SK-N-SH (cell line): Measurements from ENCODE around the gene PTDSS2. TPM values are rescaled to one million over a fixed set of nuclear protein-coding genes. Genes with fewer than 3 reads are reported as not detected.

Experiments used
- CTCF ChIA-PET: fragments of 300-600, 350-600 bp; formaldehyde crosslinking; extraction: SDS; loops from one replicate; lab custom pipeline; 2021; lab: Yijun Ruan, JAX
- POLR2A ChIA-PET: fragments of 350-600 bp; sonication (Branson Sonifier 250); formaldehyde crosslinking; extraction: SDS; loops from one replicate; lab custom pipeline; 2020; ENCODE audit warnings: antibody characterized with exemption, inconsistent platforms; lab: Yijun Ruan, JAX
- DNase-seq: peaks from one replicate; pipeline ENCODE4 v3.0.0; 2012
- H2AFZ ChIP-seq: fragments of 200-600 bp; sonication (generic); 2 replicates; pipeline ENCODE4 v1.8.1; 2016; ENCODE audit warnings: antibody characterized with exemption, mild to moderate bottlenecking, low read depth
- H3F3A ChIP-seq: fragments of 200-600 bp; sonication (generic); replicated peaks from 2 replicates; pipeline ENCODE3; 2016; ENCODE audit warnings: antibody characterized with exemption, mild to moderate bottlenecking; ENCODE audit not compliant: insufficient read depth
- H3K27ac ChIP-seq, 2 experiments: fragments of 200-500 bp in 1 of 2; fragments of 200-600 bp in 1 of 2; sonication (Bioruptor generic) in 1 of 2; sonication (generic), shearing (Covaris generic) in 1 of 2; 2 replicates each; pipeline versions ENCODE4 v1.5.1 to v1.6.1; 2014 to 2016; ENCODE audit warnings: low read depth in 2 of 2, inconsistent platforms in 1 of 2, low read length in 1 of 2, mild to moderate bottlenecking in 1 of 2, mixed read lengths in 1 of 2
- H3K27me3 ChIP-seq: fragments of 200-600 bp; sonication (generic), shearing (Covaris generic); 2 replicates; pipeline ENCODE4 v1.6.1; 2016; ENCODE audit warnings: mixed run types; ENCODE audit not compliant: insufficient read depth
- H3K36me3 ChIP-seq, 2 experiments: fragments of 200-500 bp in 1 of 2; fragments of 200-600 bp in 1 of 2; sonication (Bioruptor generic) in 1 of 2; sonication (generic) in 1 of 2; replicated peaks in 1 of 2; 2 replicates each; pipeline versions ENCODE3 to v1.5.1; 2014 to 2016; ENCODE audit warnings: low read length in 1 of 2, mild to moderate bottlenecking in 1 of 2; ENCODE audit not compliant: insufficient read depth in 2 of 2, control insufficient read depth in 1 of 2
- H3K4me1 ChIP-seq, 2 experiments: fragments of 200-500 bp in 1 of 2; fragments of 200-600 bp in 1 of 2; sonication (Bioruptor generic) in 1 of 2; sonication (generic), shearing (Covaris generic) in 1 of 2; 2 replicates each; pipeline versions ENCODE4 v1.5.1 to v1.6.1; 2014 to 2016; ENCODE audit warnings: low read depth in 1 of 2, low read length in 1 of 2, mixed run types in 1 of 2; ENCODE audit not compliant: insufficient read depth in 2 of 2, control insufficient read depth in 1 of 2
- H3K4me2 ChIP-seq: fragments of 200-600 bp; sonication (generic), shearing (Covaris generic); 2 replicates; pipeline ENCODE4 v1.6.1; 2017; ENCODE audit warnings: mixed run types
- H3K4me3 ChIP-seq, 2 experiments: fragments of 200-500 bp in 1 of 2; fragments of 200-600 bp in 1 of 2; sonication (Bioruptor generic) in 1 of 2; sonication (generic), shearing (Covaris generic) in 1 of 2; 2 replicates each; pipeline versions ENCODE4 v1.5.1 to v1.8.1; 2014 to 2016; ENCODE audit warnings: low read depth in 2 of 2, inconsistent platforms in 1 of 2, low read length in 1 of 2, mild to moderate bottlenecking in 1 of 2, mixed read lengths in 1 of 2, moderate library complexity in 1 of 2
- H3K79me2 ChIP-seq: fragments of 200-600 bp; sonication (generic); 2 replicates; pipeline ENCODE4 v1.8.1; 2017; ENCODE audit warnings: mild to moderate bottlenecking; ENCODE audit not compliant: insufficient read depth
- H3K9ac ChIP-seq: fragments of 200-600 bp; sonication (generic); 2 replicates; pipeline ENCODE4 v1.6.1; 2017; ENCODE audit warnings: mixed run types
- H3K9me2 ChIP-seq: fragments of 200-600 bp; sonication (generic); 2 replicates; pipeline ENCODE4 v1.6.1; 2017; ENCODE audit warnings: mixed run types
- H3K9me3 ChIP-seq: fragments of 200-600 bp; sonication (generic); 2 replicates; pipeline ENCODE4 v1.6.1; 2017; ENCODE audit warnings: mixed run types, mild to moderate bottlenecking, moderate library complexity
- H4K20me1 ChIP-seq: fragments of 200-600 bp; sonication (generic); 2 replicates; pipeline ENCODE4 v1.6.1; 2017; ENCODE audit warnings: mild to moderate bottlenecking, mixed run types; ENCODE audit not compliant: insufficient read depth
- ELF1 ChIP-seq: IDR thresholded peaks from 2 replicates; pipeline ENCODE4 v1.4.0; 2012
- EZH2phosphoT487 ChIP-seq: fragments of 200-600 bp; sonication (generic); IDR thresholded peaks from 2 replicates; pipeline ENCODE4 v1.6.1; 2017; ENCODE audit warnings: low read depth, mixed run types, mild to moderate bottlenecking, antibody characterized with exemption, moderate library complexity, borderline replicate concordance
- FOXM1 ChIP-seq: IDR thresholded peaks from 2 replicates; pipeline ENCODE4 v1.4.0; 2012; ENCODE audit warnings: low read depth, mild to moderate bottlenecking
- JUND ChIP-seq: IDR thresholded peaks from 2 replicates; pipeline ENCODE4 v1.4.0; 2012
- MEF2A ChIP-seq: IDR thresholded peaks from 2 replicates; pipeline ENCODE4 v1.4.0; 2012; ENCODE audit warnings: low read depth, borderline replicate concordance
- MXI1 ChIP-seq: IDR thresholded peaks from 2 replicates; pipeline ENCODE4 v1.6.1; 2012; ENCODE audit warnings: mild to moderate bottlenecking, low read depth, low read length, improper control_type of control experiment
- SMC3 ChIP-seq: IDR thresholded peaks from 2 replicates; pipeline ENCODE4 v1.6.1; 2012; ENCODE audit warnings: low read depth, low read length, improper control_type of control experiment
- TAF1 ChIP-seq: IDR thresholded peaks from 2 replicates; pipeline ENCODE4 v1.6.1; 2012; ENCODE audit warnings: low read depth, mild to moderate bottlenecking, low read length, moderate library complexity, borderline replicate concordance
- YY1 ChIP-seq: IDR thresholded peaks from 2 replicates; pipeline ENCODE4 v1.4.0; 2012; ENCODE audit warnings: low read depth, mild to moderate bottlenecking
- WGBS: methylation state at CpG from one replicate; pipeline ENCODE4 v1.1.6; 2017; ENCODE audit warnings: low lambda C conversion rate; 5-methylcytosine and 5-hydroxymethylcytosine counted together
- polyA plus RNA-seq, 3 experiments: library from polyadenylated mRNA; depleted of rRNA; stranded (reverse); fragments of >200 nt; gene quantifications; 2 replicates each; pipeline ENCODE4 v1.2.3, GENCODE V29; 2012
- TF ChIP-seq, protein P1 (sequence below): IDR thresholded peaks from 2 replicates; pipeline ENCODE4; 2012
- TF ChIP-seq, protein P2 (sequence below): IDR thresholded peaks from 2 replicates; pipeline ENCODE4 v1.6.1; 2012; ENCODE audit warnings: mild to moderate bottlenecking, low read depth, low read length, moderate library complexity

The PTDSS2 gene
- polyA plus RNA-seq, 1 of the 3 experiments (the other 2 are of a cell fraction), result 28.6 TPM

- WGBS, result 85% methylated on average over 4 of the region's 13 CpGs
These were observed 22.2 kb downstream of the PTDSS2 start for GRCh38 chr11:472272-472671.

DNA sequence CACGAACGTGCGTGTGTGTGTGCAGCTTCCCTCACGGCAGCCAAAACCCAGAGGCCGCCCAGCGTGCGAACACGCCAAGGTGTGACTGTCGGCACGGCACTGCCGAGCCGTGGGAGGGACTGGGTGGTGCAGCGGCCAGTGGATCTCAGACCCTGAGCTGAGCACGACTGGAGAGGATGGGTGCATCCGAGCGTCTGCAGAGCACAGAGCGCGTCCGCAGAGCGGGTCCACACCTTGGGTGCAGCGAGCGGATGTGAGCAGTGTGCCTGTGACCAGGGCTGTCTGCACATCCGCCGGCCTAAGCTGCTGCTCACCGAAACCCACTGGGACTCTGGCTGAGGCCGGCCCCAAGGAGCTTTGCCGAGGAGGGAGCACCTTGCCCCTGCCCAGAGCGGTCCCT, 22.7 kb downstream of the PTDSS2 start:
- POLR2A ChIA-PET, result no interaction called here
- H3K27me3 ChIP-seq, result no peaks in the 10 kb centered on the region
- H3K79me2 ChIP-seq, result 0 out of 2 replicates have a peak, but pooled peaks cover 16% of the 10 kb centered on the region
- H3F3A ChIP-seq, result no peaks in the 10 kb centered on the region
- no peak overlapping the region for H3K4me3 ChIP-seq
- no peak overlapping the region for H2AFZ ChIP-seq
- H3K36me3 ChIP-seq, result no peaks in the 10 kb centered on the region
- CTCF ChIA-PET, result interaction anchor here (1.0 kb wide), 1 partner anchor 22 kb away, joined by 4 read pairs; no protein-coding TSS in a partner anchor
- TF ChIP-seq FOXM1 (no peak), MEF2A (no peak), TAF1 (no peak), YY1 (no peak)
- TF ChIP-seq, protein P1, sequence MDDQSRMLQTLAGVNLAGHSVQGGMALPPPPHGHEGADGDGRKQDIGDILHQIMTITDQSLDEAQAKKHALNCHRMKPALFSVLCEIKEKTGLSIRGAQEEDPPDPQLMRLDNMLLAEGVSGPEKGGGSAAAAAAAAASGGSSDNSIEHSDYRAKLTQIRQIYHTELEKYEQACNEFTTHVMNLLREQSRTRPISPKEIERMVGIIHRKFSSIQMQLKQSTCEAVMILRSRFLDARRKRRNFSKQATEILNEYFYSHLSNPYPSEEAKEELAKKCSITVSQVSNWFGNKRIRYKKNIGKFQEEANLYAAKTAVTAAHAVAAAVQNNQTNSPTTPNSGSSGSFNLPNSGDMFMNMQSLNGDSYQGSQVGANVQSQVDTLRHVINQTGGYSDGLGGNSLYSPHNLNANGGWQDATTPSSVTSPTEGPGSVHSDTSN, result no peak
- H3K9me2 ChIP-seq, result no peaks in the 10 kb centered on the region
- 94% methylated on average over 17 of the region's 28 CpGs for WGBS
- H4K20me1 ChIP-seq, result no peaks in the 10 kb centered on the region
- H3K4me2 ChIP-seq, result no peak overlapping the region
- peaks cover 0 to 3% of the 10 kb centered on the region in 2 experiments; a peak in 2 of 4 replicates for H3K4me1 ChIP-seq
- DNase-seq, result peak; percentile 17
- H3K27ac ChIP-seq, result no peak overlapping the region
- H3K9ac ChIP-seq, result no peak overlapping the region
- H3K9me3 ChIP-seq, result no peaks in the 10 kb centered on the region

More at GRCh38 chr11:472272-472671, 22.2 kb downstream of the PTDSS2 start:
- Histone ChIP-seq H3K27ac (no peak overlapping the region), H3K9me3 (no peaks in the 10 kb centered on the region), H3F3A (no peaks in the 10 kb centered on the region), H3K4me1 (peaks cover 0 to 3% of the 10 kb centered on the region in 2 experiments; a peak in 2 of 4 replicates), H2AFZ (no peak overlapping the region), H3K4me3 (no peak overlapping the region), H3K9me2 (no peaks in the 10 kb centered on the region), H3K27me3 (no peaks in the 10 kb centered on the region), H4K20me1 (no peaks in the 10 kb centered on the region), H3K79me2 (0 out of 2 replicates have a peak, but pooled peaks cover 16% of the 10 kb centered on the region), H3K36me3 (no peaks in the 10 kb centered on the region), H3K9ac (no peak overlapping the region), H3K4me2 (no peak overlapping the region)
- ChIA-PET CTCF (no interaction called here), POLR2A (no interaction called here)
- peak; percentile 44 for DNase-seq
- TF ChIP-seq, protein P2, sequence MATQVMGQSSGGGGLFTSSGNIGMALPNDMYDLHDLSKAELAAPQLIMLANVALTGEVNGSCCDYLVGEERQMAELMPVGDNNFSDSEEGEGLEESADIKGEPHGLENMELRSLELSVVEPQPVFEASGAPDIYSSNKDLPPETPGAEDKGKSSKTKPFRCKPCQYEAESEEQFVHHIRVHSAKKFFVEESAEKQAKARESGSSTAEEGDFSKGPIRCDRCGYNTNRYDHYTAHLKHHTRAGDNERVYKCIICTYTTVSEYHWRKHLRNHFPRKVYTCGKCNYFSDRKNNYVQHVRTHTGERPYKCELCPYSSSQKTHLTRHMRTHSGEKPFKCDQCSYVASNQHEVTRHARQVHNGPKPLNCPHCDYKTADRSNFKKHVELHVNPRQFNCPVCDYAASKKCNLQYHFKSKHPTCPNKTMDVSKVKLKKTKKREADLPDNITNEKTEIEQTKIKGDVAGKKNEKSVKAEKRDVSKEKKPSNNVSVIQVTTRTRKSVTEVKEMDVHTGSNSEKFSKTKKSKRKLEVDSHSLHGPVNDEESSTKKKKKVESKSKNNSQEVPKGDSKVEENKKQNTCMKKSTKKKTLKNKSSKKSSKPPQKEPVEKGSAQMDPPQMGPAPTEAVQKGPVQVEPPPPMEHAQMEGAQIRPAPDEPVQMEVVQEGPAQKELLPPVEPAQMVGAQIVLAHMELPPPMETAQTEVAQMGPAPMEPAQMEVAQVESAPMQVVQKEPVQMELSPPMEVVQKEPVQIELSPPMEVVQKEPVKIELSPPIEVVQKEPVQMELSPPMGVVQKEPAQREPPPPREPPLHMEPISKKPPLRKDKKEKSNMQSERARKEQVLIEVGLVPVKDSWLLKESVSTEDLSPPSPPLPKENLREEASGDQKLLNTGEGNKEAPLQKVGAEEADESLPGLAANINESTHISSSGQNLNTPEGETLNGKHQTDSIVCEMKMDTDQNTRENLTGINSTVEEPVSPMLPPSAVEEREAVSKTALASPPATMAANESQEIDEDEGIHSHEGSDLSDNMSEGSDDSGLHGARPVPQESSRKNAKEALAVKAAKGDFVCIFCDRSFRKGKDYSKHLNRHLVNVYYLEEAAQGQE, result no peak
- TF ChIP-seq ELF1 (no peak), MXI1 (no peak), JUND (no peak), EZH2phosphoT487 (no peak), SMC3 (no peak), TAF1 (no peak)
